Thyroid gland (tissue), 4 donors: ENCODE data around the gene DPP8. TPM values are rescaled to one million over a fixed set of nuclear protein-coding genes. Genes with fewer than 3 reads are reported as not detected.
"Not testable (repeated sequence)": the region's sequence is repeated elsewhere in the genome, so short reads cannot be mapped to it uniquely, and the experiment has no call there.

Experiments
- DNase-seq, 2 donors: peaks; one replicate each; pipeline ENCODE4 v3.0.0-alpha.2; 2019
- H3K27ac ChIP-seq, 3 donors: fragments of 200-600 bp; sonication (generic); 1 replicate in 2 of 3; 2 replicates in 1 of 3; pipeline ENCODE4 v1.5.1; 2016 to 2019; ENCODE audit warnings: mild to moderate bottlenecking in 1 of 3, moderate library complexity in 1 of 3
- H3K27me3 ChIP-seq: fragments of 200-600 bp; sonication (generic); one replicate; pipeline ENCODE4 v1.5.1; 2019
- H3K36me3 ChIP-seq, 2 donors: fragments of 200-600 bp; sonication (generic); one replicate each; pipeline ENCODE4 v1.5.1; 2016 to 2019
- H3K4me1 ChIP-seq, 2 donors: fragments of 200-600 bp; sonication (generic); one replicate each; pipeline ENCODE4 v1.5.1; 2017 to 2019
- H3K4me3 ChIP-seq, 3 donors: fragments of 200-600 bp; sonication (generic); replicated peaks in 1 of 3; 1 replicate in 2 of 3; 2 replicates in 1 of 3; pipeline ENCODE4 v1.5.1; 2016; ENCODE audit warnings: mild to moderate bottlenecking in 1 of 3
- H3K9me3 ChIP-seq: fragments of 200-600 bp; sonication (generic); one replicate; pipeline ENCODE4 v1.5.1; 2017
- POLR2A ChIP-seq, 2 donors: fragments of 450-650 bp; IDR thresholded peaks; one replicate each; pipeline ENCODE4 v1.6.1; 2017; ENCODE audit warnings: antibody characterized with exemption in 2 of 2, mild to moderate bottlenecking in 2 of 2, moderate library complexity in 1 of 2
- WGBS, 2 donors: methylation state at CpG; one replicate each; pipeline ENCODE4 v1.1.5; 2017; 5-methylcytosine and 5-hydroxymethylcytosine counted together
- intact Hi-C: fragments of 100-400 bp; cut with DNase I; formaldehyde crosslinking; loops from one replicate; pipeline ENCODE4 v1.15.1; 2023
- total RNA-seq, 4 donors: library from RNA; depleted of rRNA; stranded (reverse); fragments of >200 nt; gene quantifications; one replicate each; pipeline ENCODE4 v1.2.3, GENCODE V29; 2016
- TF ChIP-seq, protein P1 (sequence below), 6 experiments: fragments of 200-600 bp in 3 of 6; fragments of 450-650 bp in 3 of 6; sonication (generic) in 3 of 6; IDR thresholded peaks; one replicate each; pipeline ENCODE4 v1.5.1; 2016 to 2019; ENCODE audit warnings: antibody characterized with exemption in 6 of 6, mild to moderate bottlenecking in 2 of 6, inconsistent platforms in 1 of 6, moderate library complexity in 1 of 6

The DPP8 gene
- total RNA-seq, 4 donors from 2014 or later = 44.8 to 53.5 (median 52.3) TPM

DNA sequence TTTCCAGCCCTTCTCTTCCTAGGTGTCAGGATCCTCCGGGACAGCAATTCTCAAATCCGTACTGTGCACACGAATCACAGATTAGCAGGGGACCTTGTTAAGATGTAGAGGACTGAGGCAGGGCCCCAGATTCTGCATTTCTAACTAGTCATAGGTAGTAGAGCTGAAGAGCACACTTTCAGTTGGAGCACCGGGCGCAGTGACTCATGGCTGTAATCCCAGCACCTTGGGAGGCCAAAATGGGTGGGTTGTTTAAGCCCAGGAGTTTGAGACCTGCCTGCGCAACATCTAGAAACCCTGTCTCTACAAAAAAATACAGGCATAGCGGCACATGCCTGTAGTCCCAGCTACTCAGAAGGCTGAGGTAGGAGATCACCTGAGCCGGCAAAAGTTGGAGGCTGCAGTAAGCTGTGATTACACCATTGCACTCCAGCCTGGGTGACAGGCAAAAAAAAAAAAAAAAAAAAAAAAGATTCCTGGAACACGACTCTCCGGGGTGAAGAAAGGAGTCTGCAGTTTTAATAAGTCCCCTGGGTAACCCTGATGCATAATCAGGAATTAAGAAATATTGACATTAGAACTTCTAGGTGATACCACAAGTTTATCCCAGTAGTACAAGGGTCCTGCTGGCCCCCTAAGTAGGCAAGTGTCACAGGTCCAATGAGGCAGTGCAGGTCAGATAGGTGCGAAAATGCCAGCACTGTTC lies 118.3 kb downstream of the DPP8 start:
- intact Hi-C loops = no loop called here
- Histone ChIP-seq H3K27ac (no peak overlapping the region), H3K27me3 (no peaks in the 10 kb centered on the region), H3K36me3 (no peaks in the 10 kb centered on the region), H3K4me1 (peaks cover 11 to 16% of the 10 kb centered on the region in 2 donors), H3K4me3 (no peak overlapping the region), H3K9me3 (no peaks in the 10 kb centered on the region)
- no peak for DNase-seq
- 85 to 94% methylated on average over 11 of the region's 11 CpGs for WGBS, 2 donors
- TF ChIP-seq, protein P1, sequence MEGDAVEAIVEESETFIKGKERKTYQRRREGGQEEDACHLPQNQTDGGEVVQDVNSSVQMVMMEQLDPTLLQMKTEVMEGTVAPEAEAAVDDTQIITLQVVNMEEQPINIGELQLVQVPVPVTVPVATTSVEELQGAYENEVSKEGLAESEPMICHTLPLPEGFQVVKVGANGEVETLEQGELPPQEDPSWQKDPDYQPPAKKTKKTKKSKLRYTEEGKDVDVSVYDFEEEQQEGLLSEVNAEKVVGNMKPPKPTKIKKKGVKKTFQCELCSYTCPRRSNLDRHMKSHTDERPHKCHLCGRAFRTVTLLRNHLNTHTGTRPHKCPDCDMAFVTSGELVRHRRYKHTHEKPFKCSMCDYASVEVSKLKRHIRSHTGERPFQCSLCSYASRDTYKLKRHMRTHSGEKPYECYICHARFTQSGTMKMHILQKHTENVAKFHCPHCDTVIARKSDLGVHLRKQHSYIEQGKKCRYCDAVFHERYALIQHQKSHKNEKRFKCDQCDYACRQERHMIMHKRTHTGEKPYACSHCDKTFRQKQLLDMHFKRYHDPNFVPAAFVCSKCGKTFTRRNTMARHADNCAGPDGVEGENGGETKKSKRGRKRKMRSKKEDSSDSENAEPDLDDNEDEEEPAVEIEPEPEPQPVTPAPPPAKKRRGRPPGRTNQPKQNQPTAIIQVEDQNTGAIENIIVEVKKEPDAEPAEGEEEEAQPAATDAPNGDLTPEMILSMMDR (IDR thresholded peaks at IDR 0.05) = no peak
- TF ChIP-seq POLR2A (IDR thresholded peaks at IDR 0.05) = no peak

DNA sequence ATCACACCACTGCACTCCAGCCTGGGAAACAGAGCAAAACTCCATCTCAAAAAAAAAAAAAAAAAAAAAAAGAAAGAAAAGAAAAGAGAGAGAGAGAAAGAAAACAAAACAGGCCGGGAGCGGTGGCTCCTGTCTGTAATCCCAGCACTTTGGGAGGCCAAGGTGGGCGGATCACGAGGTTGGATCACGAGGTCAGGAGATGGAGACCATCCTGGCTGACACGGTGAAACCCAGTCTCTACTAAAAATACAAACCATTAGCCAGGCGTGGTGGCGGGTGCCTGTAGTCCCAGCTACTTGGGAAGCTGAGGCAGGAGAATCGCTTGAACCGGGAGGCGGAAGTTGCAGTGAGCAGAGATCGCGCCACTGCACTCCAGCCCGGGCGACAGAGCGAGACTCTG lies 119.0 kb downstream of the DPP8 start:
- not testable (repeated sequence) for H3K9me3 ChIP-seq, H3K27me3 ChIP-seq

GRCh38 chr15:65396965-65397317 lies 120.5 kb downstream of the DPP8 start:
- 62 to 64% methylated on average over 10 of the region's 10 CpGs for WGBS, 2 donors
- TF ChIP-seq, protein P1 (IDR thresholded peaks at IDR 0.05) = no peak
- TF ChIP-seq POLR2A (IDR thresholded peaks at IDR 0.05) = no peak
- no peaks in the 10 kb centered on the region for H3K27me3 ChIP-seq
- H3K36me3 ChIP-seq = no peaks in the 10 kb centered on the region
- H3K4me1 ChIP-seq = peaks cover 11 to 15% of the 10 kb centered on the region in 2 donors
- intact Hi-C loops = no loop called here
- no peaks in the 10 kb centered on the region for H3K9me3 ChIP-seq
- no peak overlapping the region for H3K4me3 ChIP-seq
- DNase-seq = no peak
- H3K27ac ChIP-seq = no peak overlapping the region

More for the DNA sequence above, 119.0 kb downstream of the DPP8 start:
- H3K27ac ChIP-seq, H3K4me3 ChIP-seq, intact Hi-C loops, DNase-seq, H3K36me3 ChIP-seq: not testable (repeated sequence)
- H3K4me1 ChIP-seq = peaks cover 11 to 16% of the 10 kb centered on the region in 2 donors
- 92% methylated on average over 16 of the region's 16 CpGs for WGBS, 2 donors

- intact Hi-C loops = no loop called here
- Histone ChIP-seq H3K36me3 (no peaks in the 10 kb centered on the region), H3K4me3 (no peak overlapping the region), H3K27me3 (no peaks in the 10 kb centered on the region), H3K27ac (no peak overlapping the region), H3K9me3 (no peaks in the 10 kb centered on the region), H3K4me1 (peaks cover 7 to 10% of the 10 kb centered on the region in 2 donors)
- no peak for TF ChIP-seq POLR2A (IDR thresholded peaks at IDR 0.05)
- TF ChIP-seq, protein P1 (IDR thresholded peaks at IDR 0.05) = no peak
- 41 to 65% methylated on average over 34 of the region's 34 CpGs for WGBS, 2 donors
- no peak for DNase-seq
Observed at GRCh38 chr15:65396283-65396964, 121.1 kb downstream of the DPP8 start.

GRCh38 chr15:65395567-65396202 lies 121.8 kb downstream of the DPP8 start:
- Histone ChIP-seq H3K9me3 (no peaks in the 10 kb centered on the region), H3K27me3 (no peaks in the 10 kb centered on the region), H3K27ac (no peak overlapping the region), H3K4me1 (peaks cover 0 to 3% of the 10 kb centered on the region in 2 donors), H3K4me3 (no peak overlapping the region), H3K36me3 (no peaks in the 10 kb centered on the region)
- 32% methylated on average over 29 of the region's 72 CpGs; no CpG with 5 or more reads in 1 of the 2 donors for WGBS, 2 donors
- intact Hi-C loops = no loop called here
- DNase-seq = no peak
- TF ChIP-seq, protein P1 (IDR thresholded peaks at IDR 0.05) = no peak
- no peak for TF ChIP-seq POLR2A (IDR thresholded peaks at IDR 0.05)
